ENCODE results near the gene NR1H3. TPM values are rescaled to one million over a fixed set of nuclear protein-coding genes. Genes with fewer than 3 reads are reported as not detected.

The NR1H3 gene
- total RNA-seq, 2 donors from 2014 or later, result 31.8 to 34.2 TPM

DNA sequence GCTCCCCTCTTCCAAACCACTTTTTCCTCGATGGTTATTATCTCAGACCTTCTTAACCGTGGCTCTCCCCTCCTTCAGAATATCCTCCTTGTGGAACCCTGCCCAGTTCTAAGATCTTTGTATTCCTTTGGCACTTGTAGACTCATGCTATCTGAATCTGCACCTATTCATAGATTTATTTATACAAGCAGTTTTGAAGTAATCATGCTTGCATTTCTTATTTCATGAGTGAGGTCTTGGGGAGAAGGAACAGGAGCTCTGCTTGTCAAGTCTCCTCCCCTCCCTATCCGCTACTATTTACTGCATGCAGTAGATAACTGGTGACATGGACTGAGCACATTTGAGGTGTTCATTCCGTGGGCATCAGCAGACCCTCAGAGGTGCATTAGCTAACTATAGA lies 6.7 kb downstream of the NR1H3 start:
- intact Hi-C loops (cut with DNase I), result loop anchor here (5.0 kb wide), 1 partner anchor 42 kb away; no protein-coding TSS in a partner anchor
- no peaks in the 10 kb centered on the region for H3K9me3 ChIP-seq
- H3K27ac ChIP-seq, result no peak overlapping the region
- no peak for DNase-seq (ENCODE audit: low spot score)
- no peaks in the 10 kb centered on the region for H3K27me3 ChIP-seq (replicated peaks; ENCODE audit: insufficient read depth)
- no peak overlapping the region for H3K4me3 ChIP-seq
- TF ChIP-seq POLR2AphosphoS5 (IDR thresholded peaks at IDR 0.05) (no peak), POLR2A (IDR thresholded peaks at IDR 0.05) (no peak)
- TF ChIP-seq, protein P1, sequence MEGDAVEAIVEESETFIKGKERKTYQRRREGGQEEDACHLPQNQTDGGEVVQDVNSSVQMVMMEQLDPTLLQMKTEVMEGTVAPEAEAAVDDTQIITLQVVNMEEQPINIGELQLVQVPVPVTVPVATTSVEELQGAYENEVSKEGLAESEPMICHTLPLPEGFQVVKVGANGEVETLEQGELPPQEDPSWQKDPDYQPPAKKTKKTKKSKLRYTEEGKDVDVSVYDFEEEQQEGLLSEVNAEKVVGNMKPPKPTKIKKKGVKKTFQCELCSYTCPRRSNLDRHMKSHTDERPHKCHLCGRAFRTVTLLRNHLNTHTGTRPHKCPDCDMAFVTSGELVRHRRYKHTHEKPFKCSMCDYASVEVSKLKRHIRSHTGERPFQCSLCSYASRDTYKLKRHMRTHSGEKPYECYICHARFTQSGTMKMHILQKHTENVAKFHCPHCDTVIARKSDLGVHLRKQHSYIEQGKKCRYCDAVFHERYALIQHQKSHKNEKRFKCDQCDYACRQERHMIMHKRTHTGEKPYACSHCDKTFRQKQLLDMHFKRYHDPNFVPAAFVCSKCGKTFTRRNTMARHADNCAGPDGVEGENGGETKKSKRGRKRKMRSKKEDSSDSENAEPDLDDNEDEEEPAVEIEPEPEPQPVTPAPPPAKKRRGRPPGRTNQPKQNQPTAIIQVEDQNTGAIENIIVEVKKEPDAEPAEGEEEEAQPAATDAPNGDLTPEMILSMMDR (IDR thresholded peaks at IDR 0.05), result no peak
- H3K4me1 ChIP-seq (replicated peaks), result peaks cover 23% of the 10 kb centered on the region
- H3K36me3 ChIP-seq, result no peaks in the 10 kb centered on the region
- 62% methylated on average over 4 of the region's 4 CpGs for WGBS

DNA sequence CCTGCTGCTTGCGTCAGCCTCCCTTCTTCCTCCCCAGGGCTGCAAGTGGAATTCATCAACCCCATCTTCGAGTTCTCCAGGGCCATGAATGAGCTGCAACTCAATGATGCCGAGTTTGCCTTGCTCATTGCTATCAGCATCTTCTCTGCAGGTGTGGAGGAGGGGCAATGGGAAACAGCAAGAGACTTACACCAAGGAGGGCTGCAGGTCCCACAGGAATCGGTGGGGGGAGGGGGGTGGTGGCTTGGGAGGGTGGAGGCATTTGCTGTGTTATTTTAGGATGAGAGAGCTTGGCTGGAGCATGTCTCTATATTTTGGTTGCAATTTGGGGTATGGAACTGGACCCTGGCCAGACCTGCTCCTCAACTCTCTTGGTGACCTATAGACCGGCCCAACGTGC lies 10.1 kb downstream of the NR1H3 start:
- H3K27ac ChIP-seq, result peak overlapping the region; percentile 97
- H3K27me3 ChIP-seq (replicated peaks; ENCODE audit: insufficient read depth), result no peaks in the 10 kb centered on the region
- H3K9me3 ChIP-seq, result no peaks in the 10 kb centered on the region
- H3K36me3 ChIP-seq, result no peaks in the 10 kb centered on the region
- no peak for DNase-seq (ENCODE audit: low spot score)
- intact Hi-C loops (cut with DNase I), result loop anchor here (2.0 kb wide), 1 partner anchor 91 kb away; the partner anchor contains the start of gene ARFGAP2
- 69% methylated on average over 6 of the region's 6 CpGs for WGBS
- H3K4me1 ChIP-seq (replicated peaks), result peaks cover 12% of the 10 kb centered on the region
- TF ChIP-seq POLR2AphosphoS5 (IDR thresholded peaks at IDR 0.05), result no peak
- no peak for TF ChIP-seq POLR2A (IDR thresholded peaks at IDR 0.05)
- TF ChIP-seq, protein P1 (IDR thresholded peaks at IDR 0.05), result no peak
- no peak overlapping the region for H3K4me3 ChIP-seq

DNA sequence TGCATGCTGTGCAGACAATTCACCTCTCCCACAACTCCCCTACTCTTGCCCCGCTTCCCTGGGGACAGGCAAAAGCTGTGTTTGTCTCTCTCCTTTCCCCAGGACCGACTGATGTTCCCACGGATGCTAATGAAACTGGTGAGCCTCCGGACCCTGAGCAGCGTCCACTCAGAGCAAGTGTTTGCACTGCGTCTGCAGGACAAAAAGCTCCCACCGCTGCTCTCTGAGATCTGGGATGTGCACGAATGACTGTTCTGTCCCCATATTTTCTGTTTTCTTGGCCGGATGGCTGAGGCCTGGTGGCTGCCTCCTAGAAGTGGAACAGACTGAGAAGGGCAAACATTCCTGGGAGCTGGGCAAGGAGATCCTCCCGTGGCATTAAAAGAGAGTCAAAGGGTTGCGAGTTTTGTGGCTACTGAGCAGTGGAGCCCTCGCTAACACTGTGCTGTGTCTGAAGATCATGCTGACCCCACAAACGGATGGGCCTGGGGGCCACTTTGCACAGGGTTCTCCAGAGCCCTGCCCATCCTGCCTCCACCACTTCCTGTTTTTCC lies 10.7 kb downstream of the NR1H3 start:
- no peaks in the 10 kb centered on the region for H3K36me3 ChIP-seq
- no peak for DNase-seq (ENCODE audit: low spot score)
- intact Hi-C loops (cut with DNase I), result loop anchor here (2.0 kb wide), 1 partner anchor 92 kb away; the partner anchor contains the start of gene ARFGAP2
- TF ChIP-seq POLR2AphosphoS5 (IDR thresholded peaks at IDR 0.05), result no peak
- peak; percentile 35 for TF ChIP-seq POLR2A (IDR thresholded peaks at IDR 0.05)
- TF ChIP-seq, protein P1 (IDR thresholded peaks at IDR 0.05), result no peak
- no peaks in the 10 kb centered on the region for H3K9me3 ChIP-seq
- peak overlapping the region; percentile 97 for H3K27ac ChIP-seq
- H3K4me3 ChIP-seq, result peak overlapping the region in 1 of 2 donors; percentile 90
- no peaks in the 10 kb centered on the region for H3K27me3 ChIP-seq (replicated peaks; ENCODE audit: insufficient read depth)
- peaks cover 12% of the 10 kb centered on the region for H3K4me1 ChIP-seq (replicated peaks)
- 23% methylated on average over 13 of the region's 13 CpGs for WGBS

DNA sequence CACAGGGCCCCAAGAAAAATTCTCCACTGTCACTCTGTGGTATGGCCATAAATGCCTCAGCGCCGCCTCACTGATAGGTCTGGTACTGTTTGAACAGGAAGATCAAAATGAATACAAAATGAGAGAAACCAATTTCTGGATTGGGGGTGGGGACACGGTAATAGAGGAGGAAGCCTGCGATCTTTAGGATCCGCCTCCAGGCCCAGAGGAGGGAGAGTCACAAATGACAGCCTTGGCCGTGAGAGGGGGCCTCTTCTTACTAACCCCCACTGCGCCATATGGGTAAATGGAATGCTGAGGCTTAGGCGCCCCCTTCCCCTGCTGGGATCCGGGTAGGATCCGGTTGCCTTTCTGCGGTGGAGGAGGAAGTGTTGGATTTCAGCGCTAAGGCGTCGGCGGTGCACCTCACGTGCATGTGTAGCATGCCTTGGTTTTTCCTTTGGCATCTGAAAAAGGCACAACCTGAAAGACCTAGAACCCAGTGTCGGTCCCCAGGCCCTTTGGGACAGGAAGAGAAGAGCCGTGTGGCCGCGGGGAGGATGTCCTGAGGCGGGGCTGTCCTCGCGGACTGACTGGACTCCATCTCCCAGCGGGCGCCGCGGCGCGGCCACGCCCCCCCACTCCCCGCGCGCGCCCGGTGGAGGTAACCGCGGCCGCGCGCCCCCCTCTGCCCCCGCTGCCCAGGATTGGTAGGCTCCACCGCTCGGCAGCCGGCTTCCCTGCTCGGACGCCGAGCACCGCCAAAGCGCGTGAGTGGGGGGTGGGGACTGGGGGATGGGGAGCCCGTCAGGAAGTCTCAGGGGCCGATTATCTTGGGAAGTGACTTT lies 11.4 kb downstream of the NR1H3 start:
- intact Hi-C loops (cut with DNase I), result loop anchor here (2.0 kb wide), 1 partner anchor 92 kb away; the partner anchor contains the start of gene ARFGAP2
- peaks cover 12% of the 10 kb centered on the region for H3K4me1 ChIP-seq (replicated peaks)
- peak overlapping the region; percentile 97 for H3K27ac ChIP-seq
- H3K27me3 ChIP-seq (replicated peaks; ENCODE audit: insufficient read depth), result no peaks in the 10 kb centered on the region
- no peaks in the 10 kb centered on the region for H3K9me3 ChIP-seq
- TF ChIP-seq, protein P1 (IDR thresholded peaks at IDR 0.05), result peak in 2 of 4 experiments; percentile 50 to 56
- TF ChIP-seq POLR2AphosphoS5 (IDR thresholded peaks at IDR 0.05) (peak; percentile 82), POLR2A (IDR thresholded peaks at IDR 0.05) (no peak)
- WGBS, result under 1% methylated on average over 30 of the region's 52 CpGs
- H3K36me3 ChIP-seq, result no peaks in the 10 kb centered on the region
- peak; percentile 90 for DNase-seq (ENCODE audit: low spot score)
- H3K4me3 ChIP-seq, result peak overlapping the region; percentile 69 to 90
